Endothelial cell (in vitro differentiated cells): Measurements from ENCODE around the gene MPV17. TPM values are rescaled to one million over a fixed set of nuclear protein-coding genes. Genes with fewer than 3 reads are reported as not detected.

ENCODE experiments used
- DNase-seq: peaks from one replicate; pipeline ENCODE4 v3.0.0; 2021; ENCODE audit warnings: low spot score
- H3K27ac Mint-ChIP-seq: one replicate; pipeline ENCODE4 v1.8.0; 2021; ENCODE audit warnings: mixed read lengths, inconsistent platforms; ENCODE audit not compliant: unreplicated experiment
- H3K27me3 Mint-ChIP-seq: one replicate; pipeline ENCODE4 v1.8.0; 2021; ENCODE audit warnings: mild to moderate bottlenecking, moderate library complexity, mixed read lengths, inconsistent platforms; ENCODE audit not compliant: unreplicated experiment
- H3K36me3 Mint-ChIP-seq: one replicate; pipeline ENCODE4 v1.8.0; 2021; ENCODE audit warnings: mild to moderate bottlenecking, low read depth, mixed read lengths, inconsistent platforms; ENCODE audit not compliant: unreplicated experiment
- H3K4me1 Mint-ChIP-seq: one replicate; pipeline ENCODE4 v1.8.0; 2021; ENCODE audit warnings: mild to moderate bottlenecking, mixed read lengths, inconsistent platforms; ENCODE audit not compliant: unreplicated experiment
- H3K4me3 Mint-ChIP-seq: one replicate; pipeline ENCODE4 v1.8.0; 2021; ENCODE audit warnings: mild to moderate bottlenecking, mixed read lengths, inconsistent platforms; ENCODE audit not compliant: unreplicated experiment
- H3K9me3 Mint-ChIP-seq: one replicate; pipeline ENCODE4 v1.8.0; 2021; ENCODE audit warnings: mixed read lengths, inconsistent platforms; ENCODE audit not compliant: unreplicated experiment
- long read RNA-seq: library from polyadenylated mRNA; unstranded; transcript quantifications from one replicate; pipeline ENCODE4 v2.0.0, GENCODE V29; 2020; ENCODE audit not compliant: unreplicated experiment
- total RNA-seq: library from RNA; stranded (reverse); fragmentation: NEBNext Ultra II Directional; extraction: Animal tissue kit (Norgen Biotek cat#: 25700); gene quantifications from one replicate; pipeline ENCODE4 v1.2.1, GENCODE V29; 2021; ENCODE audit not compliant: unreplicated experiment
- TF ChIP-seq, protein P1 (sequence below): fragments of 200-600 bp; sonication (generic); IDR thresholded peaks from one replicate; pipeline ENCODE4 v1.5.0; 2021; ENCODE audit warnings: antibody characterized with exemption; ENCODE audit not compliant: unreplicated experiment

Gene MPV17, protein sequence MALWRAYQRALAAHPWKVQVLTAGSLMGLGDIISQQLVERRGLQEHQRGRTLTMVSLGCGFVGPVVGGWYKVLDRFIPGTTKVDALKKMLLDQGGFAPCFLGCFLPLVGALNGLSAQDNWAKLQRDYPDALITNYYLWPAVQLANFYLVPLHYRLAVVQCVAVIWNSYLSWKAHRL
- 55.0 TPM for total RNA-seq
- long read RNA-seq, transcript MPV17-203 (8 exons, 1,005 nt), result major isoform, 18 of 28 reads
- long read RNA-seq, partial matches to known transcripts, result 1 of 28 reads
- long read RNA-seq, other reads (novel, unspliced or antisense), result 5 of 28 reads

DNA sequence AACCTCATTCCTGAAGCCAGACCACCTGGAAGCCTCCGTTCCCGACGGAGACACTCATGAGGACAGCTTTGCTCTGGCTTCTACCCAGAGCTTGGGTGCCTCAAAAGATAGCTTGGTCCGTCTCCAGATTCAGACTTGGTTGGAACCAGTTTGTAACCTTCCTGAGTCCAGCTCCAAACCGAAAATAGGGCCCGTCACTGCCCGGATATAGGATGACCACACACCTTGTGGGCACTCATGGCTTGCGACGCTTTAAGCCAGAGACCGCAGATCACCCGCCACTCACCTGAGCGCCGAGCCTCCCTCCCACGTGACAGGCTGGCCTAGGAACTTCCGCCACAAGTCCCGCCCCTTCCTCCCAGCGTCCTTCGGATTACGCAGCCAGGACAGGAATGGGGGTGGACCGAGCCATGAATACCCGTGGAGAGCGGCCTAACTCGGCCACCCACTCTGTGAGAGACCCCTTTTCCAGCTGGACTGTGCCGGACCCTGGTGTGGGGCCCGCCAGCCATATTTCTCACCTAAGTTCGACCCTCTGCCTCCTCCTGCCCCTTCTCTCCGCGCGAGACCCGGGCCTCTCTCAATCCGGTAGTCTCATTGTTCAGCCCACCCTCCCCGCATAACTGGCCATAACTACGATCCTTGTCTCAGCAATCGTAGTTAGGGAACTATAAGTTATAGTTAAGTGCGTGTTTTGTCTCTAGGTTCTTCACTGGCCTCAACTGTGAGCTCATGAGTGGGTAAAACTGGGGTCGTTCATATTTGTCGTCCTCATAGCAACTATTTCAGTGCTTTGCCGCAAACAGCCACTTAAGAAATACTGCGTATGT is at the start of gene MPV17:
Gene MPV17 (minus strand): TSS at position 332 of the 830 bp plus-strand sequence. CDS start 580 bp downstream, outside the sequence.
- DNase-seq, result peak; percentile 79
- Mint-ChIP-seq H3K4me1 (peaks cover 17% of the 10 kb centered on the region), H3K27me3 (peaks cover 4% of the 10 kb centered on the region), H3K27ac (peak within 1 kb of the TSS; percentile 100), H3K4me3 (peak within 1 kb of the TSS; percentile 98), H3K36me3 (peaks cover 21% of the 10 kb centered on the region), H3K9me3 (no peaks in the 10 kb centered on the region)
- TF ChIP-seq, protein P1, sequence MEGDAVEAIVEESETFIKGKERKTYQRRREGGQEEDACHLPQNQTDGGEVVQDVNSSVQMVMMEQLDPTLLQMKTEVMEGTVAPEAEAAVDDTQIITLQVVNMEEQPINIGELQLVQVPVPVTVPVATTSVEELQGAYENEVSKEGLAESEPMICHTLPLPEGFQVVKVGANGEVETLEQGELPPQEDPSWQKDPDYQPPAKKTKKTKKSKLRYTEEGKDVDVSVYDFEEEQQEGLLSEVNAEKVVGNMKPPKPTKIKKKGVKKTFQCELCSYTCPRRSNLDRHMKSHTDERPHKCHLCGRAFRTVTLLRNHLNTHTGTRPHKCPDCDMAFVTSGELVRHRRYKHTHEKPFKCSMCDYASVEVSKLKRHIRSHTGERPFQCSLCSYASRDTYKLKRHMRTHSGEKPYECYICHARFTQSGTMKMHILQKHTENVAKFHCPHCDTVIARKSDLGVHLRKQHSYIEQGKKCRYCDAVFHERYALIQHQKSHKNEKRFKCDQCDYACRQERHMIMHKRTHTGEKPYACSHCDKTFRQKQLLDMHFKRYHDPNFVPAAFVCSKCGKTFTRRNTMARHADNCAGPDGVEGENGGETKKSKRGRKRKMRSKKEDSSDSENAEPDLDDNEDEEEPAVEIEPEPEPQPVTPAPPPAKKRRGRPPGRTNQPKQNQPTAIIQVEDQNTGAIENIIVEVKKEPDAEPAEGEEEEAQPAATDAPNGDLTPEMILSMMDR, result no peak

DNA sequence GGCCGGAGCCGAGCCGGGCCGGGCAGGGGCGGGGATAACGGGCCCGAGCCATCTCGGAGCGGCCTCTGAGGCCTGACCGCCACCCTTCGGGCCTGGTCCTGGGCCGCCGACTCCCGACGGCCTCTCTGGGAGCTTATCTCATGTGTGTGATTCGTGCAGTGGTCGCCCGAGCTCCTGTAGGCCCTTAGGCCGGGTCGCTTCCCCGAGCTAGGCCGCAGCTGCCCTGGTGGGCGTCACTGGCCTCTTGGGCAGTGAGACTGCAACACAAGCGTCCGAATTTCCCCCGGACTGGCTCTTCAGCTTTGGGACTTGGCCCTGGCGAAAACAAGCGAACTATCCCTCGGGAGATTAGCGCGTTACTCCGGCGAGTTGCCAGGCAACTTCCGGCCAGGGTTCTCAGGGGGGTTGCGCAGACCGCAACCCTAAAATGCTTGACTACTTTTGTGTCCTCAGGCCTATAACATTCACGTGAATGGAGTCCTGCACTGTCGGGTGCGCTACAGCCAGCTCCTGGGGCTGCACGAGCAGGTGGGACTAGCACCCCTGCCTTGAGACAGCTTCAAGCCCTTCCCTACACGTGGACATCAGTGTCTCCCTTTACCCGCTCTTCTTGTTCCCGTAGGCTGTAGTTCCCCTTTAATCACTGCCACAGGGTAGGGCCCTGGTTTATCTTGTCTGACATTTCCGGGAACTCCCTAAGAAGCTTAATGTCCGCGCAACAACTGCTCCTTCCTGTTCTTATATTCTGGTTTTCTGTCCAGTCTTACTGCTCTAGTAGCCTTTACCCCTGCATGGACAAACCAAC is 48.1 kb upstream of the MPV17 start:
- Mint-ChIP-seq H3K4me3 (peak overlapping the region; percentile 99), H3K9me3 (no peaks in the 10 kb centered on the region), H3K27me3 (peaks cover 12% of the 10 kb centered on the region), H3K4me1 (peaks cover 28% of the 10 kb centered on the region), H3K36me3 (peaks cover 56% of the 10 kb centered on the region), H3K27ac (peak overlapping the region; percentile 96)
- peak; percentile 12 for DNase-seq
- TF ChIP-seq, protein P1, result no peak

DNA sequence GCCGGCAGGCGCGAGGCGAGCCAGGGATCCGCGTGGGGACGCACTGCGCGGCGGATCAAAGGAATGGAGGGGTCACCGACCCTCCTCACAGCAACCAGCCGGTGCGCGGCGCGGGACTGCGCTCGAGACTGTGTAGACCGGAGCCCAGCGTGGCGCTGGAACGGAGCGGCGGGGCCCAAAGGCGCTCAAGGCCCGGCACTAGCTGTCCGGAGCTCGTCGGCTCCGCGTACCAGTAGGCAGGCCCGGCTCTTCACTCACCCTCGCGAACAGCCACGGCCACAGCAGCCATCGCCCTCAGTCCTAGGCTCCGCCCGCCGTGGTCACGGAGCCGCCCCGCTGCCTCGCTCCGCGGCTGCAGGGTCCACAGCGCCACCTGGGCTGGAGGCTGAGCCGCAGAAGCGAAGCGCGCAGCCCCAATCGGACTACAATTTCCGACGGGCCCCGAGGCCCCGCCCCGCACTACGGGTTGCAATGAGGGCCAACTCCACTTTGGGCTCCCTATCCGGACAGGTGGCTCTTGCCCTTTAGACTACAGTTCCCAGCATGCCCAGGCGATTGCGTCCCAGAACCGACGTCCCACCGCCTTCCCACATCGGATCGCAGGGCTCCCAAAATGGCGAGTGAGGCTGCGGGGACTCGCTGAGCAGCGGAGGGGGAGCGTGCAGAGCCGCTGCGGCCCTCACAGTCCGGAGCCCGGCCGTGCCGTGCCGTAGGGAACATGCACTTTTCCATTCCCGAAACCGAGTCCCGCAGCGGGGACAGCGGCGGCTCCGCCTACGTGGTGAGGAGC is 47.3 kb upstream of the MPV17 start, which contains the start of the genes EIF2B4 and SNX17:
Gene EIF2B4 (minus strand): TSS at position 313 of the 790 bp plus-strand sequence. CDS start 24 bp downstream, at position 289.
Gene SNX17 (plus strand): TSS at position 591 of the 790 bp plus-strand sequence. CDS start 128 bp downstream, at position 719.
- Mint-ChIP-seq H3K27ac (peak within 1 kb of the TSS; percentile 96), H3K4me1 (peaks cover 28% of the 10 kb centered on the region), H3K9me3 (no peaks in the 10 kb centered on the region), H3K36me3 (peaks cover 50% of the 10 kb centered on the region), H3K27me3 (peaks cover 12% of the 10 kb centered on the region), H3K4me3 (peak within 1 kb of the TSS; percentile 99)
- TF ChIP-seq, protein P1, result no peak
- DNase-seq, result peak; percentile 99

DNA sequence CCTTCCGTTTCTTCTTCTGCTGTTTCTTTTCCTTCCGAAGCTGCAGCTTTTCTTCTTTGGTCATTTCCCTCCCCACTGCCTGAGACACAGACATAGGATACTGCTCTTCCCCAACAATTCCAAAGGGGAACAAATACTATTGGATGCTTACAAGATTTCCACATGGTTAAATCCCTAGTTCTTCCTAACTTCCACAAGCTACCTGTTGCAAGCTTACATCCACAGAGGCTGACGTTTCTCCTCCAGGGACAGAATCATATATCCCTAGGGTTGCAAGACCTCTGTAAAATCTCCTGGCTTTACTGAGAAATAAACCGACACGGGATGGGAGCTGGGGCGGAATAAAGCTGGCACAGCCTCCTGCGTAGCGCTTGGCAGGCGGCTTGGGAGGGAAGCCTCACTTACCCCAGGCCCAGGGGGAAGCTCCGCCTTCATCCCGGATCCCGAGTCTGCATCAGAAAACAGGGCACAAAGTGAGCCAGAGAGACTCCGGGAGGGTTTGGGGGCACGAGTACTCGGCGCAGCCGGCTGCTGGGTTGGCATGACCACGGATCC is 46.7 kb upstream of the MPV17 start:
- H3K4me3 Mint-ChIP-seq, result peak overlapping the region; percentile 99
- H3K9me3 Mint-ChIP-seq, result no peaks in the 10 kb centered on the region
- TF ChIP-seq, protein P1, result no peak
- H3K36me3 Mint-ChIP-seq, result peaks cover 47% of the 10 kb centered on the region
- H3K27ac Mint-ChIP-seq, result peak overlapping the region; percentile 43
- no peak for DNase-seq
- H3K27me3 Mint-ChIP-seq, result peaks cover 12% of the 10 kb centered on the region
- H3K4me1 Mint-ChIP-seq, result peaks cover 28% of the 10 kb centered on the region
